Measurements from ENCODE around the gene ARL6IP6.

The ARL6IP6 gene

GRCh38 chr2:152792974-152793373, 74.6 kb downstream of the ARL6IP6 start:
- DNase-seq (ENCODE audit: low read depth in 1 of 2, low spot score in 1 of 2): no peak

- DNase-seq (ENCODE audit: low read depth in 1 of 2, low spot score in 1 of 2): no peak
Observed at GRCh38 chr2:152796941-152797340, 78.5 kb downstream of the ARL6IP6 start.

- DNase-seq (ENCODE audit: low read depth in 1 of 2, low spot score in 1 of 2): no peak
Observed at GRCh38 chr2:152804687-152805408, 86.4 kb downstream of the ARL6IP6 start.

- DNase-seq (ENCODE audit: low read depth in 1 of 2, low spot score in 1 of 2): no peak
Observed at GRCh38 chr2:152811916-152812315, 93.5 kb downstream of the ARL6IP6 start.

Measured in stimulated activated CD4-positive, alpha-beta T cell treated with anti-CD3 and anti-CD28 coated beads, Interleukin-15, amount 100 ng/mL, for 1 hour (primary cell).